Omental fat pad (tissue), 4 donors: ENCODE measurements around the gene DESI1. TPM values are rescaled to one million over a fixed set of nuclear protein-coding genes. Genes with fewer than 3 reads are reported as not detected.

Source experiments
- ATAC-seq: fragments of 150-250 bp; one replicate; pipeline ENCODE4 v1.9.1; 2016; ENCODE audit warnings: mild to moderate bottlenecking, moderate library complexity; ENCODE audit not compliant: low FRiP score
- DNase-seq: peaks from one replicate; pipeline ENCODE4 v3.0.0-alpha.2; 2019; ENCODE audit warnings: low spot score
- total RNA-seq, 4 donors: library from RNA; depleted of rRNA; stranded (reverse); fragments of >200 nt; gene quantifications; one replicate each; pipeline ENCODE4 v1.1.0, GENCODE V29; 2016
- TF ChIP-seq, protein P1 (sequence below), 3 donors: fragments of 450-650 bp; IDR thresholded peaks; one replicate each; pipeline ENCODE4 v1.5.1; 2016 to 2017; ENCODE audit warnings: antibody characterized with exemption in 3 of 3, mild to moderate bottlenecking in 3 of 3, moderate library complexity in 2 of 3

Gene DESI1
- total RNA-seq, 4 donors from 2014 or later = 16.0 to 22.1 (median 19.5) TPM

DNA sequence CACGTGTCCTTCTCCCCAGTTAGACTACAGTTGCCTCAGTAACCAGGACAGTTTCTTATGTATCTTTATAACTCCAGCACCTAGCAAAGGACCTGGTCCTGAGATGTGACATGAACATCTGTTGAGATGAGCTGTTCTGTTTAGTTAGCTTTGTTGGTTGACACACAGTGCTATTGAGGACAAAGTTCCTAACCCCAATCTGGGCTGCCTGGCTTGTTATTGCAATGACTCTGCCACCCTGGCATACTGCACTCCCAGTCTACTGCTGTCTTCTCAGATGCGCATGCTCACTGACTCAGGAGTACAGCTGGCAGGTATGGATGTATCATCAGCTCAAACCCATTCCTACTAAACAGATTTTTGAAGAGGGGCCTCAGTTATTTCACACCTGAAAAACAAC is 7.4 kb downstream of the DESI1 start:
- TF ChIP-seq, protein P1, sequence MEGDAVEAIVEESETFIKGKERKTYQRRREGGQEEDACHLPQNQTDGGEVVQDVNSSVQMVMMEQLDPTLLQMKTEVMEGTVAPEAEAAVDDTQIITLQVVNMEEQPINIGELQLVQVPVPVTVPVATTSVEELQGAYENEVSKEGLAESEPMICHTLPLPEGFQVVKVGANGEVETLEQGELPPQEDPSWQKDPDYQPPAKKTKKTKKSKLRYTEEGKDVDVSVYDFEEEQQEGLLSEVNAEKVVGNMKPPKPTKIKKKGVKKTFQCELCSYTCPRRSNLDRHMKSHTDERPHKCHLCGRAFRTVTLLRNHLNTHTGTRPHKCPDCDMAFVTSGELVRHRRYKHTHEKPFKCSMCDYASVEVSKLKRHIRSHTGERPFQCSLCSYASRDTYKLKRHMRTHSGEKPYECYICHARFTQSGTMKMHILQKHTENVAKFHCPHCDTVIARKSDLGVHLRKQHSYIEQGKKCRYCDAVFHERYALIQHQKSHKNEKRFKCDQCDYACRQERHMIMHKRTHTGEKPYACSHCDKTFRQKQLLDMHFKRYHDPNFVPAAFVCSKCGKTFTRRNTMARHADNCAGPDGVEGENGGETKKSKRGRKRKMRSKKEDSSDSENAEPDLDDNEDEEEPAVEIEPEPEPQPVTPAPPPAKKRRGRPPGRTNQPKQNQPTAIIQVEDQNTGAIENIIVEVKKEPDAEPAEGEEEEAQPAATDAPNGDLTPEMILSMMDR (IDR thresholded peaks at IDR 0.05) = no peak
- DNase-seq (no peak), ATAC-seq (no peak)

DNA sequence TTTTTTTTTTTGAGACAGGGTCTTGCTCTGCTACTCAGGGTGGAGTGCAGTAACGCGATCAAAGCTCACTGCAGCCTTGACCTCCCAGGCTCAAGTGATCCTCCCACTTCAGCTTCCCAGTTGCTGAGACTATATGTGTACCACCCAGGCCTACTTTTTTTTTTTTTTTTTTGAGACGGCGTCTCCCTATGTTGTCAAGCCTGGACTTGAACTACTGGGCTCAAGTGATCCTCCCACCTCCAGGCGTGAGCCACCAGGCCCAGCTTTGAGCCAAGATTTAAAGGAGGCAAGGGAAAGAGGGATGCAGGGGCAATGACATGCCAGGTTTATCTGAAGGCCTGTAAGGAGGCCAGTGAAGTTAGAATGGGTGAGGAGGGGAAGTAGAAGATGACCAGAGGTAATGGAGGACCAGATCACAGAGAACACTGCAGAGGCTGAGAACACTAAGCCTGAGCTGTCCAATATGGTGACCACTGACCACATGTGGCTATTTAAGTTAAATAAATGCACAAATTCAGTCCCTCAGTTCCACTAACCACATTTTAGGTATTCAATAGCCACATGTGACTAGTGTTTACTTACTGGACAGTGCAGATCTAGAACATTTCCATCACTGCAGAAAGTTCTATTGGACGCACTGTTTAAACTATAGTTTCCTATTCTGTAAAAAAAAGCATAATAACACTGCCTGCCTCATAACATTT is 8.1 kb downstream of the DESI1 start:
- no peak for ATAC-seq
- no peak for DNase-seq

DNA sequence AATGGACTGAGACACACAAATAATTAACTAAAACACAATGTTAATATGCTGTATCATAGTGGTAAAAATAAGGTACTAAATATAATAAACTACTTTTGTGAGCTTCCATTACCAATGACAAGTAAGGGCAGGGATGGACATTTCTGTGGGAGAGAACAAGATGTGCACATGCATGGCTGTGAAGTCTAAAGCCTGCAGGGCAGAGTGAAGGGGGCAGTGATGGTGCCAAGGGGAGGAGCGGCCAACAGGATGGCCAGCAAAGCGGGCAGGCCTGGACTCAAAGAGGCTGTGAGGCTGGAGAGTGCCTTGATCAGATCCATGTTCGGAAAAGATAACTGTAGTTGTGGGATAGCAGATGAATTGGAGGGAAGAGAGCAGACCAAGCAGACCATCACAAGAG is 12.5 kb downstream of the DESI1 start:
- TF ChIP-seq, protein P1 (IDR thresholded peaks at IDR 0.05) = no peak
- ATAC-seq (no peak), DNase-seq (no peak)

More for the DNA sequence above, 8.1 kb downstream of the DESI1 start:
- TF ChIP-seq, protein P1 (IDR thresholded peaks at IDR 0.05) = no peak

DNA sequence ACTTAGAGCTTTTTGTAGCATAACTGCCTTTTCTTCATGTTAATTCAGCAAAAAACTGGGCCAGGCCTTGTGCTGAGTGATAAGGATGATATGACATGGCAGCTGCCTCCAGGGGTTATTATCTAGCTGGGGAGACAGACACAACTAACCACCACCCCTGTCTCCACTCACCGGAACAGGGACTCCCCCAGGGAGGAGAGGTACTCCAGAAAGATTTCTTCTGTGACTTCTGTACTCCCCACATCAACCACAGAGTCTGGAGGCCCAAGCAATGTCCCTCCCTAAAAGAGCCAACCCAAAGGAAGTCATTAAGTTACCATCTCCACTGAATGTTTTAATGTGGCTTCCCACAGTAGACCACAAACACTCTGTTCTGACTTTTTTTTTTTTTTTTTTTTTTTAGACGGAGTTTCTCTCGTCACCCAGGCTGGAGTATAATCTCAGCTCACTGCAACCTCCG is 16.9 kb downstream of the DESI1 start:
- DNase-seq (no peak), ATAC-seq (no peak)
- TF ChIP-seq, protein P1 (IDR thresholded peaks at IDR 0.05) = no peak

- DNase-seq = no peak
- TF ChIP-seq, protein P1 (IDR thresholded peaks at IDR 0.05) = no peak
- no peak for ATAC-seq
Observed at GRCh38 chr22:41600976-41601375, 19.9 kb downstream of the DESI1 start.

- DNase-seq (no peak), ATAC-seq (no peak)
- TF ChIP-seq, protein P1 (IDR thresholded peaks at IDR 0.05) = no peak
Observed at GRCh38 chr22:41598891-41599635, 21.8 kb downstream of the DESI1 start.
